WI38 (cell line): ENCODE results near the gene GPR68.
"Not testable (repeated sequence)": the region's sequence is repeated elsewhere in the genome, so short reads cannot be mapped to it uniquely, and the experiment has no call there.

Experiments used
- H3K4me3 ChIP-seq: 2 replicates; pipeline ENCODE4 v1.5.1; 2011; ENCODE audit warnings: low read depth, mild to moderate bottlenecking, control low read depth, low read length
- TF ChIP-seq, protein P1 (sequence below): IDR thresholded peaks from 2 replicates; pipeline ENCODE4 v1.5.1; 2012; ENCODE audit warnings: low read depth, mild to moderate bottlenecking, control low read depth, low read length

The GPR68 gene

DNA sequence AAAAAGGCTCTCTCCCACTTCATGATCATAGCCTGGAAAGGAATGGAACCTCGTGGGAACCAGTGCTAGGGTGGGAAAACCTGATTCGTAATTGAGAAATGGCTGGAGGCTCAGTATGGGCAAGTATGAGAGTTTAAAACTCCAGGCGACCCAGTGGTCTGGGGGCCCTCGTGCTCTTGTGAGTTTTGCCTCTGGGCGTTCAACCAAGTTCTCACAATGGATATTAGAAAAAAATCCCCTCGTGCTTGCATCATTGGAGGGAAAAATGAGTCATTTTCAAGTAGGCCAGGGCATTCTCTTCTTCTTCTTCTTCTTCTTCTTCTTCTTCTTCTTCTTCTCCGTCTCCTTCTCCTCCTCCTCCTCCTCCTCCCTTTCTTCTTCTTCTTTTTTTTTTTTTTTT is 39.0 kb downstream of the GPR68 start:
- TF ChIP-seq, protein P1, sequence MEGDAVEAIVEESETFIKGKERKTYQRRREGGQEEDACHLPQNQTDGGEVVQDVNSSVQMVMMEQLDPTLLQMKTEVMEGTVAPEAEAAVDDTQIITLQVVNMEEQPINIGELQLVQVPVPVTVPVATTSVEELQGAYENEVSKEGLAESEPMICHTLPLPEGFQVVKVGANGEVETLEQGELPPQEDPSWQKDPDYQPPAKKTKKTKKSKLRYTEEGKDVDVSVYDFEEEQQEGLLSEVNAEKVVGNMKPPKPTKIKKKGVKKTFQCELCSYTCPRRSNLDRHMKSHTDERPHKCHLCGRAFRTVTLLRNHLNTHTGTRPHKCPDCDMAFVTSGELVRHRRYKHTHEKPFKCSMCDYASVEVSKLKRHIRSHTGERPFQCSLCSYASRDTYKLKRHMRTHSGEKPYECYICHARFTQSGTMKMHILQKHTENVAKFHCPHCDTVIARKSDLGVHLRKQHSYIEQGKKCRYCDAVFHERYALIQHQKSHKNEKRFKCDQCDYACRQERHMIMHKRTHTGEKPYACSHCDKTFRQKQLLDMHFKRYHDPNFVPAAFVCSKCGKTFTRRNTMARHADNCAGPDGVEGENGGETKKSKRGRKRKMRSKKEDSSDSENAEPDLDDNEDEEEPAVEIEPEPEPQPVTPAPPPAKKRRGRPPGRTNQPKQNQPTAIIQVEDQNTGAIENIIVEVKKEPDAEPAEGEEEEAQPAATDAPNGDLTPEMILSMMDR, result no peak
- H3K4me3 ChIP-seq, result no peak overlapping the region

DNA sequence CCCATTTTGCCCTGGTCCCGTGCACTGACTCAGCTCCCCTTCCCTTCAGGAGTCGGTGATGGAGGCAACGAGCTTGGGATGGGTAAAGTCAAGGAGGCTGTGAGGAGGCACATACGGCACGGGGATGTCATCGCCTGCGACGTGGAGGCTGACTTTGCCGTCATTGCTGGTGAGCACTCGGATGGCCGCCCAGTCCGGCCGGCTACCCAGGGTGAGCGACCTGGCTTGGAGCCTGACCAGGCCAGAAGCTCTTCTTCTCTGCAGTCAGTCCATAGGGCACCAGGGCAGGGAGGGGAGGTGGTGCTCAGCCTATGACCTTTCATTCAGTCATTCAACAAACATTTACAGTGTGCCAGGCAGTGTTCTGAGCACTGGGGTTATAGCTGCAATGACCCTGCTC is 39.8 kb downstream of the GPR68 start:
- TF ChIP-seq, protein P1, result no peak
- H3K4me3 ChIP-seq, result no peak overlapping the region

DNA sequence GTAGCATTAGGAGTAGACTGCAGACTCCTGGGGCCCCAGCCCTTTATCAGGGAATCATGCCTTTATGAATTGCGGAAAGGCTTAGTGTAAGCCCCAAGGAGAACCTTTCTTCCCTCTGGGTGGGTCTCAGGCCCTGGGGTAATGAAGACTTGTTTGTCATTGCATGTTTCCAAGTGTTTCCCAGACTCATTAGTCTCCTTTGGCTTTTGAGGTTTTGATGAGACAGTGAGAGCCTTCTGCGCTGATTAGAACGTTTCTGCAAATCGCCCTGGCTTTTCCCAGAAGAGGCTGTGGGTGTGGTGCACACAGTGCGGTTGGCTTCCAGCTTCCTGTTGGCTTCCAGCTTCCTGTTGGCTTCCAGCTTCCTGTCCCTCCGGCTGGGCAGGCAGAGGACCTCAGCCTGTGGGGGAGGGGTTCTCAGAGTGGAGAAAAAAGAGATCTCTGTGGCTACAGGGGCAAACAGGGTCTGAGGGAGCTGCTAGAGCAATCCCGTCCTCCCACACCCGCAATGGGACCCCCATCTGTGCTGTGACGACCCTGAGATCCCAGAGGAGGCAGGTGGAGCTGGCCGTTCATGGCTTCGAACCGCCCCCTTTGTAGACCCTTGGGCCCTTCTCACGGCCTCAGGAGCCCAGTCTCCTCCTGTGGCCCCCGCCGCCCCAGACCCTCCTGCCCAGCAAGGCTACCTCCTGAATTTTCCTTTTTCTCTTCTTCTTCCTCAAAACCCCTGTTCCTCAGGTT is 42.1 kb downstream of the GPR68 start:
- H3K4me3 ChIP-seq, result no peak overlapping the region
- TF ChIP-seq, protein P1, result no peak

DNA sequence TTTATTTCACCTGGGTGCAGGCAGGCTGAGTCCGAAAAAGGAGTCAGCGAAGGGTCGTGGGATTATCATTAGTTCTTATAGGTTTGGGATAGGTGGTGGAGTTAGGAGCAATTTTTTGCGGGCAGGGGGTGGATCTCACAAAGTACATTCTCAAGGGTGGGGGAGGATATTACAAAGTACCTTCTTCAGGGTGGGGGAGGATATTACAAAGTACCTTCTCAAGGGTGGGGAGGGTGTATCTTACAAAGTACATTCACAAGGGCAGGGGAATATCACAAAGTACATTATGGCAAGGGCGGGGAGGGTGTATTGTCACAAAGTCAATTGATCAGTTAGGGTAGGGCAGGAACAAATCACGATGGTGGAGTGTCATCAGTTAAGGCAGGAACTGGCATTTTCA is 43.7 kb downstream of the GPR68 start:
- H3K4me3 ChIP-seq, result not testable (repeated sequence)

DNA sequence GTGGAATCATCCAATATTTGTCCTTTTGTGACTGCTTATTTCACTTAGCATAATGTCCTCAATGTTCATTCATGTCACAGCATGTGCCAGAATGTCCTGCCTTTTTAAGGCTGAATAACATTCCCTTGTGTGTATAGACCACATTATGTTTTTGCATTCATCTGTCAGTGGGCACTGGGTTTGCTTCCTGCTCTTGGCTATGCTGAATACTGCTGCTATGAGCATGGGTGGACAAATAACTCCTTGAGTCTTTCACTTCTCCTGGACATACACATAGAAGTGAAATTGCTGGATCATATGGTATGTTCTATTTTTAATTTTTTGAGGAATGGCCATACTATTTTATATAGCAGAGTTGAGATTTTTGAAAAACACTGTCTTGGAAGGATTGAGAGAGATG is 46.9 kb downstream of the GPR68 start:
- TF ChIP-seq, protein P1, result no peak
- no peak overlapping the region for H3K4me3 ChIP-seq

DNA sequence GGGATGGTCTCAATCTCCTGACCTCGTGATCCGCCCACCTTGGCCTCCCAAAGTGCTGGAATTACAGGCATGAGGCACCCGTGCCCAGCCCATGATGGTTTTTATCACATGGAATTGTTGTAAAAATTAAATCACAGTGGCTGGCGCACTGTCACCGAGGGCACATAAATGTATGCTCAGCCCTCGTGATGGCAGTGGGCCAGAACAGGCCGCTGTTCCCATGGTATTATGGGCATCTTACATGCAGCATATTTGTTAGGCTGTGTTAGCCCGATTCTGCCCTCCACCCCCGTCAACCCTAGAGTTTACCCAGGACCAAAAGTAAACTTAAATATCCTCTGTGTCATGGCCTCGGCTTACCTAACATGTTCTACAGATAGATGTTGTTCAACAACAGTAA is 48.6 kb downstream of the GPR68 start:
- TF ChIP-seq, protein P1, result no peak
- no peak overlapping the region for H3K4me3 ChIP-seq

DNA sequence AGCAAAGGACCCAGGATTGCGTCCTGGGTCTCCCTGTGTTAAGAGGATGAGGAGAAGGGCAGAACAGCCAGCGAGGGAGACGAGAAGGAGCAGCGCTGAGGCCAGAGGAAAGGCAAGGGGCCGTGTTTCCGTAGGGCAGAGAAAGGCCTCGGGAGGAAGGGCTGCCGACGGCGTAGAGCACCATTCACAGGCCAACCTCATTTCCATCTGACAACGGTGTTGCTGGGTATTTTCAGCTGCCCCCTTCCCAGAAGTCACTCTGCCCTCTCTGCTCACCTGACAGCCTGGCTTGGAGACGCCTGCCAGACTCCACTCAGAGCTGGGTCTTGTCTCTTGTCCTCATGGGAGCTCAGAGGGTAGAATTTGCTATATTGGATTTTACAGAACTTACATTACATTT is 51.4 kb downstream of the GPR68 start:
- no peak overlapping the region for H3K4me3 ChIP-seq
- TF ChIP-seq, protein P1, result no peak

DNA sequence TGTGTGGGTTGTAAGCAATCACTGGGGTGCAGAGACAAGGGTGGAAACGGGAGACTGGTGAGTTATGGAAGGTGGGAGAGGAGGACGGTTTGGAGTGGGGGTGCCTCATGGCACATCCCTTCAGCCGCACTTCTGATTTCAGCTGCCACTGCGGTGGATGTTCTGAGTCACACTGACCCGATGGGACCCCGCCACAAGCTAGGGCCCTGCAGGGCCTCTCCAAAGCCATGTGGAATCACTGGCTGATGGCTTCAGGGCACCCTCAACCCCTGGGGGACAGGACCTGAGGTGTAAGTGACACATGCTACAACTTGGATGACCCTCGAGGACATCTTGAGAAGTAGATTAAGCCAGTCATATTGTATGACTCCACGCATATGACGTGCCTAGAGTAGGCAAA is 53.7 kb downstream of the GPR68 start:
- TF ChIP-seq, protein P1, result no peak
- no peak overlapping the region for H3K4me3 ChIP-seq
